ENCODE results near the gene CSN3. TPM values are rescaled to one million over a fixed set of nuclear protein-coding genes. Genes with fewer than 3 reads are reported as not detected.
"Not testable (repeated sequence)": the region's sequence is repeated elsewhere in the genome, so short reads cannot be mapped to it uniquely, and the experiment has no call there.

Gene CSN3
- total RNA-seq = not detected

- not testable (repeated sequence) for DNase-seq (ENCODE audit: low spot score); H3K27me3 ChIP-seq (replicated peaks; ENCODE audit: insufficient read depth); H3K9me3 ChIP-seq; H3K36me3 ChIP-seq; ATAC-seq (ENCODE audit: insufficient number of reproducible peaks, low FRiP score, low read depth); H3K27ac ChIP-seq; H3K4me3 ChIP-seq
- H3K4me1 ChIP-seq (ENCODE audit: control insufficient read depth in 1 of 2, low read depth in 2 of 2) = peaks cover 0 to 26% of the 10 kb centered on the region in 2 donors
Measured at GRCh38 chr4:70242297-70242696, at the start of gene CSN3. Gene CSN3, plus strand, starts transcription at chr4:70242597. Its CDS starts 2,223 bp downstream, at chr4:70244820.

DNA sequence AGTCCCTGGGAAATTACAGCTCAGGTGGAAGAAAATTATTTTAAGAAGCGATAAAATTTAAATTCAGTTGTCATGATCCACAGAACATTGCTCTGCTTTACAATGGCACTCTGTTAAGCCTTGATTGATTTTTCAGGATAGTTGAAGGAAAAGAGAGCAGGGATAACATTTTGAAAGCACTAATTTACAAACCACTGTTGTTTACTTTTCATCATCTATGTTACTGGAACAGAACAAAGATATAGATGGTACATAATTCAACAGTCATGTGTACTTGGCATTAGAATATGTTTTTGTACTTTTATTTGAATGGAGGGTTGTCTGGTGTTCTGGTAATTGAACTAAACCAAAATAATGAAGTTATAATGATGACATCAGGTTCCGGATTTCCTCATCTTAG lies 49.5 kb upstream of the CSN3 start:
- Histone ChIP-seq H3K27me3 (replicated peaks; ENCODE audit: insufficient read depth) (no peaks in the 10 kb centered on the region), H3K9me3 (no peaks in the 10 kb centered on the region), H3K27ac (no peak overlapping the region), H3K4me1 (ENCODE audit: control insufficient read depth in 1 of 2, low read depth in 2 of 2) (no peaks in the 10 kb centered on the region), H3K4me3 (no peak overlapping the region), H3K36me3 (no peaks in the 10 kb centered on the region)
- TF ChIP-seq, protein P1, sequence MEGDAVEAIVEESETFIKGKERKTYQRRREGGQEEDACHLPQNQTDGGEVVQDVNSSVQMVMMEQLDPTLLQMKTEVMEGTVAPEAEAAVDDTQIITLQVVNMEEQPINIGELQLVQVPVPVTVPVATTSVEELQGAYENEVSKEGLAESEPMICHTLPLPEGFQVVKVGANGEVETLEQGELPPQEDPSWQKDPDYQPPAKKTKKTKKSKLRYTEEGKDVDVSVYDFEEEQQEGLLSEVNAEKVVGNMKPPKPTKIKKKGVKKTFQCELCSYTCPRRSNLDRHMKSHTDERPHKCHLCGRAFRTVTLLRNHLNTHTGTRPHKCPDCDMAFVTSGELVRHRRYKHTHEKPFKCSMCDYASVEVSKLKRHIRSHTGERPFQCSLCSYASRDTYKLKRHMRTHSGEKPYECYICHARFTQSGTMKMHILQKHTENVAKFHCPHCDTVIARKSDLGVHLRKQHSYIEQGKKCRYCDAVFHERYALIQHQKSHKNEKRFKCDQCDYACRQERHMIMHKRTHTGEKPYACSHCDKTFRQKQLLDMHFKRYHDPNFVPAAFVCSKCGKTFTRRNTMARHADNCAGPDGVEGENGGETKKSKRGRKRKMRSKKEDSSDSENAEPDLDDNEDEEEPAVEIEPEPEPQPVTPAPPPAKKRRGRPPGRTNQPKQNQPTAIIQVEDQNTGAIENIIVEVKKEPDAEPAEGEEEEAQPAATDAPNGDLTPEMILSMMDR (IDR thresholded peaks at IDR 0.05) = no peak
- ATAC-seq (ENCODE audit: insufficient number of reproducible peaks, low FRiP score, low read depth) = no peak
- DNase-seq (ENCODE audit: low spot score) = no peak

DNA sequence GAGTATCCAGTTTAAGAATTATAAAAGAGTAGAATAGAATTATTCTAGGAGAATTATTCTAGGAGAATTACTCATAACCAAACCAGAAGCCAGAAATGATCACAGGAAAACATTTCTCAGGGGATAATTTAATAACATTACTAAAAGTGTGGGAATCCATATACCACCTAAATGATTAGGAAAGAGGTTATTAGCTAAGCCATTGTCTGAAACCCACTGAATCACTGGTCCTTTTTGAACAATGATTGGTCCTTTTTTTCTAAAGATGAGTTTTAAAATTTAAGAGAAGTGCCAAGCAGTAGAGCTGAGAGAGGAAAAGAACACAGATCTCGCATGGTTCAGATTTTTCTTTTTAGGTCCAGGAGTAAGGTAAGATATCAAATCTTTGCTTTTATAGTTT lies 47.0 kb upstream of the CSN3 start, which contains the start of gene ODAM:
Gene ODAM, plus strand, starts transcription at position 301 of the 400 bp plus-strand sequence. CDS start 819 bp downstream, outside the sequence.
- H3K4me1 ChIP-seq (ENCODE audit: control insufficient read depth in 1 of 2, low read depth in 2 of 2) = no peaks in the 10 kb centered on the region
- H3K4me3 ChIP-seq = no peak within 1 kb of the TSS
- H3K27me3 ChIP-seq (replicated peaks; ENCODE audit: insufficient read depth) = no peaks in the 10 kb centered on the region
- H3K9me3 ChIP-seq = no peaks in the 10 kb centered on the region
- no peaks in the 10 kb centered on the region for H3K36me3 ChIP-seq
- ATAC-seq (ENCODE audit: insufficient number of reproducible peaks, low FRiP score, low read depth) (no peak), DNase-seq (ENCODE audit: low spot score) (no peak)
- TF ChIP-seq, protein P1 (IDR thresholded peaks at IDR 0.05) = no peak
- H3K27ac ChIP-seq = no peak within 1 kb of the TSS

DNA sequence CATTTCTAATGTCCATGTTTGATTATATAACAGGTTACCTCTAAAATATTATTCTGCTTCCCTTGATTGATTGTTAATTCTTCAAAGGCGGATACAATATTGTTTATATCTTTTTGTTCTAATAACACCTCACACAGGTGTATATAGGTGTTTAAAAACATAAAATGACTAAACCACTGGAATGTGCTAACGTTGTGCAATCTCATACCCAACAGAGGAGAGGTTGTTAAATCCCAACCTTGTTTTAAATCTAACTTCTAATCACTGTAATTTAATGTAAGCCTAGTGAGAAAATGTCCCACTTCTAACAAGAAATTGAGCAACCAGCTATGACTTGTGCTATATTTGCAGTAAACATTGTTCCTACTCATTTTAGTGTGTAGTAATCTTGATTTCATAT lies 45.5 kb upstream of the CSN3 start:
- Histone ChIP-seq H3K4me1 (ENCODE audit: control insufficient read depth in 1 of 2, low read depth in 2 of 2) (no peaks in the 10 kb centered on the region), H3K36me3 (no peaks in the 10 kb centered on the region), H3K27ac (no peak overlapping the region), H3K4me3 (no peak overlapping the region), H3K27me3 (replicated peaks; ENCODE audit: insufficient read depth) (no peaks in the 10 kb centered on the region), H3K9me3 (no peaks in the 10 kb centered on the region)
- TF ChIP-seq, protein P1 (IDR thresholded peaks at IDR 0.05) = no peak
- DNase-seq (ENCODE audit: low spot score) (no peak), ATAC-seq (ENCODE audit: insufficient number of reproducible peaks, low FRiP score, low read depth) (no peak)

DNA sequence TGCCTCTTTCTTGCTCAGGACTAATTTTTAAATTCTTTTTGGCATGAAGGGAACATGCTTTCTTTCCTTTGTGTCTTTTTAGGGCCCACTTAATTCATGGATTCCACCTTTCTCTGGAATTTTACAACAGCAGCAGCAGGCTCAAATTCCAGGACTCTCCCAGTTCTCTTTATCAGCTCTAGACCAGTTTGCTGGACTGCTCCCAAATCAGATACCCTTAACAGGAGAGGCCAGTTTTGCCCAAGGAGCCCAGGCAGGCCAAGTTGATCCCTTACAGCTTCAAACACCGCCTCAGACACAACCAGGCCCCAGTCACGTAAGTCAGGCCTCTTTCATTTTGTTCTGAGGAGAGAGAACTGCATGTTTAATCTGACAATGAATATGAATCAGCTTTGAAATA lies 44.6 kb upstream of the CSN3 start:
- ATAC-seq (ENCODE audit: insufficient number of reproducible peaks, low FRiP score, low read depth) = no peak
- no peak overlapping the region for H3K4me3 ChIP-seq

More for the DNA sequence above, 44.6 kb upstream of the CSN3 start:
- Histone ChIP-seq H3K27me3 (replicated peaks; ENCODE audit: insufficient read depth) (no peaks in the 10 kb centered on the region), H3K36me3 (no peaks in the 10 kb centered on the region), H3K9me3 (no peaks in the 10 kb centered on the region), H3K27ac (no peak overlapping the region), H3K4me1 (ENCODE audit: control insufficient read depth in 1 of 2, low read depth in 2 of 2) (no peaks in the 10 kb centered on the region)
- TF ChIP-seq, protein P1 (IDR thresholded peaks at IDR 0.05) = no peak
- no peak for DNase-seq (ENCODE audit: low spot score)
